GM12878 (cell line): Measurements from ENCODE around the gene RGL1. TPM values are rescaled to one million over a fixed set of nuclear protein-coding genes. Genes with fewer than 3 reads are reported as not detected.
A peak's percentile ranks its signal among the peaks of the same experiment; 100 is the strongest.

Experiments used
- ATF7 ChIP-seq: fragments of 450-650 bp; IDR thresholded peaks from 2 replicates; pipeline ENCODE4 v1.6.1; 2016; ENCODE audit warnings: low read depth, mild to moderate bottlenecking
- BACH1 ChIP-seq: fragments of 450-650 bp; IDR thresholded peaks from 2 replicates; pipeline ENCODE4 v1.6.1; 2017; ENCODE audit warnings: mild to moderate bottlenecking, borderline replicate concordance
- EED ChIP-seq: sonication (generic); IDR thresholded peaks from 2 replicates; pipeline ENCODE4 v1.6.1; 2016; ENCODE audit warnings: antibody characterized with exemption, low read depth
- IKZF2 ChIP-seq, 2 experiments: fragments of 450-650 bp; IDR thresholded peaks; 2 replicates each; pipeline ENCODE4 v1.6.1; 2017; ENCODE audit warnings: mild to moderate bottlenecking in 2 of 2, moderate library complexity in 2 of 2
- NR2C2 ChIP-seq: IDR thresholded peaks from 2 replicates; pipeline ENCODE4 v1.6.1; 2011; ENCODE audit warnings: borderline replicate concordance, low read depth; ENCODE audit not compliant: control insufficient read depth, insufficient read length
- RAD51 ChIP-seq: fragments of 450-650 bp; IDR thresholded peaks from 2 replicates; pipeline ENCODE4 v1.6.1; 2016; ENCODE audit warnings: moderate library complexity, mild to moderate bottlenecking, inconsistent platforms
- RBBP5 ChIP-seq: fragments of 200-600 bp; sonication (generic); conservative IDR thresholded peaks from 2 replicates; pipeline ENCODE4 v1.6.1; 2016
- SP1 ChIP-seq: IDR thresholded peaks from one replicate; pipeline ENCODE4 v1.6.1; 2011; ENCODE audit warnings: low read depth, low read length
- SRF ChIP-seq, 2 experiments: IDR thresholded peaks; 2 replicates each; pipeline ENCODE4 v1.6.1; 2011; ENCODE audit warnings: low read depth in 2 of 2, low read length in 2 of 2, mild to moderate bottlenecking in 1 of 2, moderate library complexity in 1 of 2
- SUZ12 ChIP-seq: fragments of 200-600 bp; sonication (generic); IDR thresholded peaks from one replicate; pipeline ENCODE4 v1.6.1; 2018; ENCODE audit warnings: antibody characterized with exemption, mild to moderate bottlenecking; ENCODE audit not compliant: unreplicated experiment
- TCF12 ChIP-seq: IDR thresholded peaks from 2 replicates; pipeline ENCODE4 v1.6.1; 2011; ENCODE audit warnings: low read depth, mild to moderate bottlenecking, low read length
- WRNIP1 ChIP-seq: IDR thresholded peaks from 2 replicates; pipeline ENCODE4 v1.6.1; 2011; ENCODE audit warnings: low read depth, low read length, improper control_type of control experiment, borderline replicate concordance
- YY1 ChIP-seq: IDR thresholded peaks from 2 replicates; pipeline ENCODE4 v1.6.1; 2011; ENCODE audit warnings: low read depth, mild to moderate bottlenecking, low read length
- ZNF24 ChIP-seq: fragments of 450-650 bp; IDR thresholded peaks from 2 replicates; pipeline ENCODE4 v1.6.1; 2017; ENCODE audit warnings: antibody characterized with exemption, mild to moderate bottlenecking
- polyA plus RNA-seq, 11 experiments: library from polyadenylated mRNA; depleted of rRNA in 4 of 11; unstranded in 6 of 11; stranded (reverse) in 5 of 11; fragments of >200 nt; fragmentation: Nextera tagmentation in 4 of 11; fragmentation: Illumina TruSeq in 1 of 11; extraction: Ambion mirVana in 4 of 11; extraction: Trizol in 1 of 11; gene quantifications; 1 replicate in 1 of 11; 2 replicates in 10 of 11; pipeline versions ENCODE4 v1.2.1 to v1.2.3, GENCODE V29; 2011 to 2016; ENCODE audit warnings: inconsistent platforms in 2 of 11, missing spikeins in 2 of 11, low read depth in 1 of 11
- total RNA-seq, 4 experiments: library from RNA; depleted of rRNA in 3 of 4; stranded (reverse); fragments of >200 nt in 3 of 4; fragmentation: Illumina TruSeq in 1 of 4; extraction: Trizol in 1 of 4; gene quantifications; 2 replicates each; pipeline versions ENCODE4 v1.2.1 to v1.2.3, GENCODE V29; 2013 to 2021
- TF ChIP-seq, protein P1 (sequence below): IDR thresholded peaks from 2 replicates; pipeline ENCODE4 v1.6.1; 2012; ENCODE audit warnings: mild to moderate bottlenecking, low read depth, low read length
- TF ChIP-seq, protein P2 (sequence below): IDR thresholded peaks from 2 replicates; pipeline ENCODE4 v1.6.1; 2011; ENCODE audit warnings: low read depth, mild to moderate bottlenecking, low read length, moderate library complexity, borderline replicate concordance; ENCODE audit errors: extremely low read depth

Gene RGL1
- total and polyA plus RNA-seq, 10 of the 15 experiments (the other 5 are each of a cell fraction or from before 2014, with no cell fraction given), result 8.1 to 25.0 (median 19.0) TPM

DNA sequence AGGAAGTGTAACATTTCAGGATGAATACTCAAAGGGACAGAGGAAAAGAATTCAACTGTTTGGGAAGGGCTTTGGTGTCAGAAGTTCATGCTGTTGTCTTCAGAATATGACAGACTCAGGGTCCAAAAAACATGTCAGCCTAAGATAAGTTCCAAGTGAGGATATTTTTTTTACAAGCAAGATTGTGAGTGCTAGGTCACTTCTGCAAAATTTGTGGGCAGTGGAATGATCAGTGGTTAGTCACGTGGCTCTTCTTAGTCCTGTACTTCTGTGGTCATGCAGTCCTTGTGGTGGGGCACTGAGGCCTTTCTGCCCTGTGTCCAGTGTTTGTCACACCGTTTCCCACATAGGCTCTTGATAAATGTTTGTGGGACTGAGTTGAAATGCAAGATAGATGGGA lies 5.2 kb downstream of the RGL1 start (continued):
- no peak for TF ChIP-seq WRNIP1
- TF ChIP-seq BACH1, result no peak
- no peak for TF ChIP-seq TCF12
- TF ChIP-seq, protein P1, sequence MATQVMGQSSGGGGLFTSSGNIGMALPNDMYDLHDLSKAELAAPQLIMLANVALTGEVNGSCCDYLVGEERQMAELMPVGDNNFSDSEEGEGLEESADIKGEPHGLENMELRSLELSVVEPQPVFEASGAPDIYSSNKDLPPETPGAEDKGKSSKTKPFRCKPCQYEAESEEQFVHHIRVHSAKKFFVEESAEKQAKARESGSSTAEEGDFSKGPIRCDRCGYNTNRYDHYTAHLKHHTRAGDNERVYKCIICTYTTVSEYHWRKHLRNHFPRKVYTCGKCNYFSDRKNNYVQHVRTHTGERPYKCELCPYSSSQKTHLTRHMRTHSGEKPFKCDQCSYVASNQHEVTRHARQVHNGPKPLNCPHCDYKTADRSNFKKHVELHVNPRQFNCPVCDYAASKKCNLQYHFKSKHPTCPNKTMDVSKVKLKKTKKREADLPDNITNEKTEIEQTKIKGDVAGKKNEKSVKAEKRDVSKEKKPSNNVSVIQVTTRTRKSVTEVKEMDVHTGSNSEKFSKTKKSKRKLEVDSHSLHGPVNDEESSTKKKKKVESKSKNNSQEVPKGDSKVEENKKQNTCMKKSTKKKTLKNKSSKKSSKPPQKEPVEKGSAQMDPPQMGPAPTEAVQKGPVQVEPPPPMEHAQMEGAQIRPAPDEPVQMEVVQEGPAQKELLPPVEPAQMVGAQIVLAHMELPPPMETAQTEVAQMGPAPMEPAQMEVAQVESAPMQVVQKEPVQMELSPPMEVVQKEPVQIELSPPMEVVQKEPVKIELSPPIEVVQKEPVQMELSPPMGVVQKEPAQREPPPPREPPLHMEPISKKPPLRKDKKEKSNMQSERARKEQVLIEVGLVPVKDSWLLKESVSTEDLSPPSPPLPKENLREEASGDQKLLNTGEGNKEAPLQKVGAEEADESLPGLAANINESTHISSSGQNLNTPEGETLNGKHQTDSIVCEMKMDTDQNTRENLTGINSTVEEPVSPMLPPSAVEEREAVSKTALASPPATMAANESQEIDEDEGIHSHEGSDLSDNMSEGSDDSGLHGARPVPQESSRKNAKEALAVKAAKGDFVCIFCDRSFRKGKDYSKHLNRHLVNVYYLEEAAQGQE, result 0 out of 2 replicates have a peak, but pooled peaks have one; percentile 16
- TF ChIP-seq RBBP5, result no peak
- no peak for TF ChIP-seq SUZ12
- TF ChIP-seq SP1, result no peak
- peak; percentile 53 to 55; a peak in 2 of 4 replicates for TF ChIP-seq IKZF2 (IDR thresholded peaks at IDR 0.05)
- no peak for TF ChIP-seq SRF (IDR thresholded peaks at IDR 0.05; ENCODE audit: low read depth in 2 of 2, low read length in 2 of 2)
- TF ChIP-seq EED, result 0 out of 2 replicates have a peak, but pooled peaks have one; percentile 37
- peak; percentile 89 for TF ChIP-seq RAD51
- TF ChIP-seq, protein P2, sequence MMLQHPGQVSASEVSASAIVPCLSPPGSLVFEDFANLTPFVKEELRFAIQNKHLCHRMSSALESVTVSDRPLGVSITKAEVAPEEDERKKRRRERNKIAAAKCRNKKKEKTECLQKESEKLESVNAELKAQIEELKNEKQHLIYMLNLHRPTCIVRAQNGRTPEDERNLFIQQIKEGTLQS, result no peak
- no peak for TF ChIP-seq NR2C2
- 0 out of 2 replicates have a peak, but pooled peaks have one; percentile 36 for TF ChIP-seq ATF7
- no peak for TF ChIP-seq YY1
- no peak for TF ChIP-seq ZNF24
